Muscle of leg (tissue), 9 donors: ENCODE measurements around the gene MMP15. TPM values are rescaled to one million over a fixed set of nuclear protein-coding genes. Genes with fewer than 3 reads are reported as not detected.

Experiments used
- polyA plus RNA-seq, 8 donors: library from polyadenylated mRNA; unstranded; fragments of 120-200 nt; gene quantifications; one replicate each; pipeline versions ENCODE4 v1.2.1 to v1.2.3, GENCODE V29; 2013; ENCODE audit warnings: inconsistent platforms in 1 of 8, low replicate concordance in 1 of 8; ENCODE audit not compliant: insufficient read length in 8 of 8, insufficient read depth in 1 of 8
- total RNA-seq: library from RNA; stranded (reverse); fragments of 120-200 nt; gene quantifications from one replicate; pipeline ENCODE4 v1.2.4, GENCODE V29; 2013

The MMP15 gene
- total and polyA plus RNA-seq, 9 donors = 15.0 to 37.1 (median 31.2) TPM

Other genes with a start within 250 kb of the MMP15 start
- gene KIFC3, start 223.3 kb upstream of the MMP15 start, total RNA-seq = 13.8 TPM
- 10 to 100 TPM; 15.1 to 34.6 (median 23.1) TPM for gene KIFC3, start 223.3 kb upstream of the MMP15 start, polyA plus RNA-seq
- gene CNGB1, start 54.6 kb upstream of the MMP15 start, total RNA-seq = 0.04 TPM
- gene CNGB1, start 54.6 kb upstream of the MMP15 start, polyA plus RNA-seq = 1 to 10 TPM in 1 of 8 donors, under 1 TPM in 4, not detected in 3; 0.03 to 1.6 (median 0.11) TPM
- 2.2 TPM for gene ZNF319, start 25.1 kb upstream of the MMP15 start, total RNA-seq
- gene ZNF319, start 25.1 kb upstream of the MMP15 start, polyA plus RNA-seq = 1 to 10 TPM; 5.4 to 8.9 (median 7.6) TPM
- gene USB1, start 24.3 kb upstream of the MMP15 start, total RNA-seq = 5.0 TPM
- 10 to 100 TPM; 12.8 to 18.8 (median 15.5) TPM for gene USB1, start 24.3 kb upstream of the MMP15 start, polyA plus RNA-seq
- 50.0 TPM for gene CFAP20, start 103.6 kb downstream of the MMP15 start, total RNA-seq
- gene CFAP20, start 103.6 kb downstream of the MMP15 start, polyA plus RNA-seq = 10 to 100 TPM; 47.1 to 58.8 (median 56.4) TPM
- 35.6 TPM for gene CSNK2A2, start 172.4 kb downstream of the MMP15 start, total RNA-seq
- gene CSNK2A2, start 172.4 kb downstream of the MMP15 start, polyA plus RNA-seq = 10 to 100 TPM; 73.4 to 95.4 (median 85.0) TPM